Cardiac atrium fibroblast (primary cell): ENCODE data around the gene JAZF1. TPM values are rescaled to one million over a fixed set of nuclear protein-coding genes. Genes with fewer than 3 reads are reported as not detected.

Experiments used
- total RNA-seq: library from RNA; depleted of rRNA; stranded (reverse); fragments of >200 nt; gene quantifications from 2 replicates; pipeline ENCODE4 v1.2.3, GENCODE V29; 2015

The JAZF1 gene
- total RNA-seq = 4.9 and 5.4 TPM in 2 replicates

GRCh38 chr7:28180364-28181147 is at the start of gene JAZF1:
Gene JAZF1 (minus strand): TSS chr7:28180795.

Other genes with a start within 250 kb of the JAZF1 start
- 0.90 and 1.1 TPM in 2 replicates for gene CREB5, start 231.7 kb upstream of the JAZF1 start, total RNA-seq